GM23338 (cell line): ENCODE results near the gene IGF2BP3. TPM values are rescaled to one million over a fixed set of nuclear protein-coding genes. Genes with fewer than 3 reads are reported as not detected.
A peak's percentile ranks its signal among the peaks of the same experiment; 100 is the strongest.

ENCODE experiments used
- ATAC-seq: fragments of 200-7000 bp; cut with Tn5 transposase; 3 replicates; pipeline ENCODE4 v1.9.1; 2020
- DNase-seq: peaks from one replicate; pipeline ENCODE4 v3.0.0-alpha.2; 2015; ENCODE audit warnings: low spot score
- H2AFZ ChIP-seq: fragments of 200-600 bp; sonication (generic); 2 replicates; pipeline ENCODE4 v1.8.0; 2016; ENCODE audit warnings: antibody characterized with exemption, mild to moderate bottlenecking, moderate library complexity
- H3F3A ChIP-seq: fragments of 200-600 bp; sonication (generic); replicated peaks from 2 replicates; pipeline ENCODE4 v1.8.0; 2017; ENCODE audit warnings: antibody characterized with exemption, mixed run types, low read depth
- H3K27ac ChIP-seq: fragments of 200-600 bp; sonication (generic); 2 replicates; pipeline ENCODE4 v1.6.1; 2016; ENCODE audit warnings: low read depth
- H3K27me3 ChIP-seq: fragments of 200-600 bp; sonication (generic); 2 replicates; pipeline ENCODE4 v1.8.0; 2016; ENCODE audit warnings: mild to moderate bottlenecking, mixed run types, moderate library complexity; ENCODE audit not compliant: insufficient read depth
- H3K36me3 ChIP-seq: fragments of 200-600 bp; sonication (generic); 2 replicates; pipeline ENCODE4 v1.8.0; 2016; ENCODE audit warnings: mild to moderate bottlenecking; ENCODE audit not compliant: insufficient read depth
- H3K4me1 ChIP-seq: fragments of 200-600 bp; sonication (generic); 2 replicates; pipeline ENCODE4 v1.8.0; 2016; ENCODE audit warnings: mild to moderate bottlenecking, moderate library complexity; ENCODE audit not compliant: insufficient read depth
- H3K4me2 ChIP-seq: fragments of 200-600 bp; sonication (generic); 2 replicates; pipeline ENCODE4 v1.7.1; 2017; ENCODE audit warnings: mixed run types
- H3K4me3 ChIP-seq: fragments of 200-600 bp; sonication (generic); 2 replicates; pipeline ENCODE4 v1.6.1; 2016; ENCODE audit warnings: mixed run types
- H3K79me2 ChIP-seq: fragments of 200-600 bp; sonication (generic); replicated peaks from 2 replicates; pipeline ENCODE4 v1.8.0; 2017; ENCODE audit warnings: mild to moderate bottlenecking; ENCODE audit not compliant: insufficient read depth
- H3K9me2 ChIP-seq: fragments of 200-600 bp; sonication (generic); 2 replicates; pipeline ENCODE4 v1.8.0; 2017; ENCODE audit not compliant: insufficient read depth
- H4K20me1 ChIP-seq: fragments of 200-600 bp; sonication (generic); replicated peaks from 2 replicates; pipeline ENCODE4 v1.8.0; 2017; ENCODE audit warnings: mild to moderate bottlenecking; ENCODE audit not compliant: insufficient read depth
- H3K27ac Mint-ChIP-seq: 2 replicates; pipeline ENCODE4 v1.8.0; 2020; ENCODE audit warnings: inconsistent platforms, mild to moderate bottlenecking, moderate library complexity, mixed read lengths
- H3K27me3 Mint-ChIP-seq: 3 replicates; pipeline ENCODE4 v1.8.0; 2022; ENCODE audit warnings: low read depth, mild to moderate bottlenecking, moderate library complexity, mixed read lengths, inconsistent platforms; ENCODE audit not compliant: insufficient read depth, poor library complexity
- H3K36me3 Mint-ChIP-seq: 3 replicates; pipeline ENCODE4 v1.8.0; 2021; ENCODE audit warnings: low read depth, mild to moderate bottlenecking, inconsistent platforms, moderate library complexity, mixed read lengths
- H3K4me1 Mint-ChIP-seq: 3 replicates; pipeline ENCODE4 v1.8.0; 2020; ENCODE audit warnings: mild to moderate bottlenecking, inconsistent platforms, mixed read lengths
- H3K4me3 Mint-ChIP-seq: 3 replicates; pipeline ENCODE4 v1.8.0; 2021; ENCODE audit warnings: moderate library complexity, mild to moderate bottlenecking, inconsistent platforms, mixed read lengths
- H3K9me3 Mint-ChIP-seq: 3 replicates; pipeline ENCODE4 v1.8.0; 2020; ENCODE audit warnings: moderate library complexity, mild to moderate bottlenecking, inconsistent platforms, mixed read lengths
- CREB1 ChIP-seq: fragments of 250-450 bp; sonication (Bioruptor Pico); IDR thresholded peaks from 2 replicates; pipeline ENCODE4 v1.5.0; 2020; ENCODE audit warnings: low read depth, mild to moderate bottlenecking, moderate library complexity
- CTCF ChIP-seq, 2 experiments: fragments of 200-600 bp in 1 of 2; sonication (generic) in 1 of 2; conservative IDR thresholded peaks; 2 replicates each; pipeline versions ENCODE4 v1.5.1 to v1.6.1; 2016 to 2017; ENCODE audit warnings: antibody characterized with exemption in 2 of 2, low read depth in 2 of 2, mild to moderate bottlenecking in 2 of 2, moderate library complexity in 1 of 2
- ETS1 ChIP-seq: IDR thresholded peaks from 2 replicates; pipeline ENCODE4 v1.6.1; 2016; ENCODE audit warnings: antibody characterized with exemption
- EZH2 ChIP-seq: fragments of 200-600 bp; sonication (generic); IDR thresholded peaks from one replicate; pipeline ENCODE4 v1.8.0; 2017; ENCODE audit warnings: antibody characterized with exemption, mild to moderate bottlenecking, low read depth; ENCODE audit not compliant: unreplicated experiment
- EZH2phosphoT487 ChIP-seq: fragments of 200-600 bp; sonication (generic); IDR thresholded peaks from one replicate; pipeline ENCODE4 v1.8.1; 2018; ENCODE audit warnings: antibody characterized with exemption; ENCODE audit not compliant: unreplicated experiment
- JUNB ChIP-seq: IDR thresholded peaks from one replicate; pipeline ENCODE4 v1.6.1; 2016; ENCODE audit warnings: antibody characterized with exemption; ENCODE audit not compliant: unreplicated experiment
- NANOG ChIP-seq: IDR thresholded peaks from 2 replicates; pipeline ENCODE4 v1.6.1; 2016; ENCODE audit warnings: antibody characterized with exemption, borderline replicate concordance
- POLR2AphosphoS5 ChIP-seq: IDR thresholded peaks from 2 replicates; pipeline ENCODE4 v1.6.1; 2016; ENCODE audit warnings: antibody characterized with exemption, low read depth
- REST ChIP-seq: IDR thresholded peaks from one replicate; pipeline ENCODE4 v1.6.1; 2018; ENCODE audit warnings: antibody characterized with exemption; ENCODE audit not compliant: unreplicated experiment
- STAT1 ChIP-seq: IDR thresholded peaks from one replicate; pipeline ENCODE4 v1.6.1; 2016; ENCODE audit warnings: antibody characterized with exemption; ENCODE audit not compliant: unreplicated experiment
- ZNF331 ChIP-seq: fragments of 250-450 bp; sonication (Bioruptor Pico); IDR thresholded peaks from 2 replicates; pipeline ENCODE4 v1.5.0; 2020; ENCODE audit warnings: low read depth, mild to moderate bottlenecking, moderate library complexity
- polyA plus RNA-seq: library from polyadenylated mRNA; unstranded; fragments of >200 nt; fragmentation: Nextera tagmentation; extraction: Ambion mirVana; gene quantifications from 2 replicates; pipeline ENCODE4 v1.2.1, GENCODE V29; 2016
- total RNA-seq: library from RNA; depleted of rRNA; stranded (reverse); fragments of >200 nt; shearing (Covaris generic); gene quantifications from 2 replicates; pipeline ENCODE4 v1.2.3, GENCODE V29; 2014
- TF ChIP-seq, protein P1 (sequence below): fragments of 250-450 bp; sonication (Bioruptor Pico); IDR thresholded peaks from 2 replicates; pipeline ENCODE4 v1.5.0; 2020; ENCODE audit warnings: mild to moderate bottlenecking, moderate library complexity

IGF2BP3 gene
- total and polyA plus RNA-seq, 2 experiments from 2014 or later: 52.0 to 183 TPM

DNA sequence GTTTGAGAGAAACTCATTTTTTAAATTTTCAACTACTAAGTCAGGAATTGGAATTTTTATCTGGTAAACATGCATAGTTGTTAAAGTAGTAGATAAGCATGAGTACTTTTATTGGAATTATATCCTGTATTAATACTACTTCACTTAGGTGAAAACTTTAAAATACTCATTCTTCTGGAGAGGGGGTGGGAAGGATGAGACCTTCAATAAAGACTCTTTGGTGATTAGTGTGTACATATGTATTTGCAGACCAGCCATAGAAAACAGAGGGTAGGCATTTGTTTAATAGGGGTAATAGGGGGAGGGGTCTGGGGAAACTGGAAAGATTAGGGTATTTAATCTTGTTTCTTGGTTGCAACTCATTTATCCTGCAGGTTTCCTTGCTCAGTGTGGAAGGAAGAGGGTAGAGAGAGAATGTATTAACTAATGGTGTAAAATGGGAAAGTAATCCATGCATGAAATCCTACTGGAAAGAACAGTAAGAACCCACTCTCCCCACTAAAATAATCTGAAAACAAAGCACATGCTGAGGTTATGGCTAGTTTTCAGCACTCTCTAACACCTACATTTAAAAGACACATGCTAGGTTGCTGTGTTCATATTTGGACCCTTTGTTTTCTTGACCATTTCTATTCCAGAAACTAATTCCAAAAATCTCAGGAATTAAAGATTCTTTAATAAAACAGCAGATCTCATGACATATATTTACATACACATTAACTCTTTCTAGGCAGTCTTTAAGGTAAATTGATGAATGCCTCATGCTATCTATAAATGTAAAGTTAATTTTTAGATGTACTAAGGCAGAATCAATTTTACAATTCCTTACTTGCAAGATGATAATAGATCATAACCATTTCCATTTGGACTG, 6.2 kb upstream of the IGF2BP3 start:
- peaks cover 68% of the 10 kb centered on the region for H3K79me2 ChIP-seq
- no peaks in the 10 kb centered on the region for H3K36me3 ChIP-seq
- H3K27ac ChIP-seq: peak overlapping the region; percentile 99; the same call in 1 of the 2 replicates
- no peaks in the 10 kb centered on the region; the same call in 1 of the 3 replicates for H3K36me3 Mint-ChIP-seq
- peak overlapping the region; percentile 56 for H3K4me3 ChIP-seq
- H3K9me3 Mint-ChIP-seq: no peaks in the 10 kb centered on the region
- peaks cover 27% of the 10 kb centered on the region for H3K4me1 ChIP-seq
- H2AFZ ChIP-seq: no peak overlapping the region
- H4K20me1 ChIP-seq: no peaks in the 10 kb centered on the region
- ATAC-seq (no peak), DNase-seq (no peak)
- no peaks in the 10 kb centered on the region for H3F3A ChIP-seq
- H3K27me3 Mint-ChIP-seq: peaks cover 10% of the 10 kb centered on the region
- TF ChIP-seq, protein P1, sequence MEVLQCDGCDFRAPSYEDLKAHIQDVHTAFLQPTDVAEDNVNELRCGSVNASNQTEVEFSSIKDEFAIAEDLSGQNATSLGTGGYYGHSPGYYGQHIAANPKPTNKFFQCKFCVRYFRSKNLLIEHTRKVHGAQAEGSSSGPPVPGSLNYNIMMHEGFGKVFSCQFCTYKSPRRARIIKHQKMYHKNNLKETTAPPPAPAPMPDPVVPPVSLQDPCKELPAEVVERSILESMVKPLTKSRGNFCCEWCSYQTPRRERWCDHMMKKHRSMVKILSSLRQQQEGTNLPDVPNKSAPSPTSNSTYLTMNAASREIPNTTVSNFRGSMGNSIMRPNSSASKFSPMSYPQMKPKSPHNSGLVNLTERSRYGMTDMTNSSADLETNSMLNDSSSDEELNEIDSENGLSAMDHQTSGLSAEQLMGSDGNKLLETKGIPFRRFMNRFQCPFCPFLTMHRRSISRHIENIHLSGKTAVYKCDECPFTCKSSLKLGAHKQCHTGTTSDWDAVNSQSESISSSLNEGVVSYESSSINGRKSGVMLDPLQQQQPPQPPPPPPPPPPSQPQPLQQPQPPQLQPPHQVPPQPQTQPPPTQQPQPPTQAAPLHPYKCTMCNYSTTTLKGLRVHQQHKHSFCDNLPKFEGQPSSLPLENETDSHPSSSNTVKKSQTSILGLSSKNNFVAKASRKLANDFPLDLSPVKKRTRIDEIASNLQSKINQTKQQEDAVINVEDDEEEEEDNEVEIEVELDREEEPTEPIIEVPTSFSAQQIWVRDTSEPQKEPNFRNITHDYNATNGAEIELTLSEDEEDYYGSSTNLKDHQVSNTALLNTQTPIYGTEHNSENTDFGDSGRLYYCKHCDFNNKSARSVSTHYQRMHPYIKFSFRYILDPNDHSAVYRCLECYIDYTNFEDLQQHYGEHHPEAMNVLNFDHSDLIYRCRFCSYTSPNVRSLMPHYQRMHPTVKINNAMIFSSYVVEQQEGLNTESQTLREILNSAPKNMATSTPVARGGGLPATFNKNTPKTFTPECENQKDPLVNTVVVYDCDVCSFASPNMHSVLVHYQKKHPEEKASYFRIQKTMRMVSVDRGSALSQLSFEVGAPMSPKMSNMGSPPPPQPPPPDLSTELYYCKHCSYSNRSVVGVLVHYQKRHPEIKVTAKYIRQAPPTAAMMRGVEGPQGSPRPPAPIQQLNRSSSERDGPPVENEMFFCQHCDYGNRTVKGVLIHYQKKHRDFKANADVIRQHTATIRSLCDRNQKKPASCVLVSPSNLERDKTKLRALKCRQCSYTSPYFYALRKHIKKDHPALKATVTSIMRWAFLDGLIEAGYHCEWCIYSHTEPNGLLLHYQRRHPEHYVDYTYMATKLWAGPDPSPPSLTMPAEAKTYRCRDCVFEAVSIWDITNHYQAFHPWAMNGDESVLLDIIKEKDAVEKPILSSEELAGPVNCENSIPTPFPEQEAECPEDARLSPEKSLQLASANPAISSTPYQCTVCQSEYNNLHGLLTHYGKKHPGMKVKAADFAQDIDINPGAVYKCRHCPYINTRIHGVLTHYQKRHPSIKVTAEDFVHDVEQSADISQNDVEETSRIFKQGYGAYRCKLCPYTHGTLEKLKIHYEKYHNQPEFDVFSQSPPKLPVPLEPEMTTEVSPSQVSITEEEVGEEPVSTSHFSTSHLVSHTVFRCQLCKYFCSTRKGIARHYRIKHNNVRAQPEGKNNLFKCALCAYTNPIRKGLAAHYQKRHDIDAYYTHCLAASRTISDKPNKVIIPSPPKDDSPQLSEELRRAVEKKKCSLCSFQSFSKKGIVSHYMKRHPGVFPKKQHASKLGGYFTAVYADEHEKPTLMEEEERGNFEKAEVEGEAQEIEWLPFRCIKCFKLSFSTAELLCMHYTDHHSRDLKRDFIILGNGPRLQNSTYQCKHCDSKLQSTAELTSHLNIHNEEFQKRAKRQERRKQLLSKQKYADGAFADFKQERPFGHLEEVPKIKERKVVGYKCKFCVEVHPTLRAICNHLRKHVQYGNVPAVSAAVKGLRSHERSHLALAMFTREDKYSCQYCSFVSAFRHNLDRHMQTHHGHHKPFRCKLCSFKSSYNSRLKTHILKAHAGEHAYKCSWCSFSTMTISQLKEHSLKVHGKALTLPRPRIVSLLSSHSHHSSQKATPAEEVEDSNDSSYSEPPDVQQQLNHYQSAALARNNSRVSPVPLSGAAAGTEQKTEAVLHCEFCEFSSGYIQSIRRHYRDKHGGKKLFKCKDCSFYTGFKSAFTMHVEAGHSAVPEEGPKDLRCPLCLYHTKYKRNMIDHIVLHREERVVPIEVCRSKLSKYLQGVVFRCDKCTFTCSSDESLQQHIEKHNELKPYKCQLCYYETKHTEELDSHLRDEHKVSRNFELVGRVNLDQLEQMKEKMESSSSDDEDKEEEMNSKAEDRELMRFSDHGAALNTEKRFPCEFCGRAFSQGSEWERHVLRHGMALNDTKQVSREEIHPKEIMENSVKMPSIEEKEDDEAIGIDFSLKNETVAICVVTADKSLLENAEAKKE (CRISPR knock-in tag): no peak
- TF ChIP-seq POLR2AphosphoS5 (no peak), ETS1 (no peak), JUNB (no peak), CREB1 (no peak), EZH2 (no peak), ZNF331 (CRISPR knock-in tag) (no peak), CTCF (conservative IDR thresholded peaks at IDR 0.05; ENCODE audit: low read depth in 2 of 2) (no peak), NANOG (no peak), REST (no peak), EZH2phosphoT487 (no peak), STAT1 (no peak)
- H3K27ac Mint-ChIP-seq: peak overlapping the region; percentile 62
- H3K4me1 Mint-ChIP-seq: peaks cover 33% of the 10 kb centered on the region
- H3K9me2 ChIP-seq: no peaks in the 10 kb centered on the region
- no peaks in the 10 kb centered on the region for H3K27me3 ChIP-seq
- H3K4me3 Mint-ChIP-seq: peak overlapping the region; percentile 84
- peak overlapping the region; percentile 74 for H3K4me2 ChIP-seq
